ENCODE measurements around the gene ZMIZ2. TPM values are rescaled to one million over a fixed set of nuclear protein-coding genes. Genes with fewer than 3 reads are reported as not detected.

The ZMIZ2 gene
- total RNA-seq, 1 donor from 2014 or later = 76.8 TPM

DNA sequence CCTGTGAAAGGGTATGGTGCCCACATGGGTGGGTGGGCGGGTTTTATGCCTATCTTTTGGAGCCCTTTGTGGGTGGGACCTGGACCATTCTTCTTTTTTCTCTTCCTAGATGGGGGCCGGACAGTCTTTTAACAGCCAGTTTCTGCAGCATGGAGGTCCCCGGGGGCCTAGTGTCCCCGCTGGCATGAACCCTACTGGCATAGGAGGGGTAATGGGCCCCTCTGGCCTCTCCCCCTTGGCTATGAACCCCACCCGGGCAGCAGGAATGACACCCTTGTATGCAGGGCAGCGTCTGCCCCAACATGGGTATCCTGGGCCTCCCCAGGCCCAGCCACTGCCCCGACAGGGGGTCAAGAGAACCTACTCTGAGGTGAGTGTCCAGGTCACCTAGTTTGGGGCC lies 9.1 kb downstream of the ZMIZ2 start:
- Mint-ChIP-seq H3K36me3 (ENCODE audit: low read depth, unreplicated experiment) (peaks cover 8% of the 10 kb centered on the region), H3K27ac (ENCODE audit: unreplicated experiment) (no peak overlapping the region), H3K4me3 (ENCODE audit: unreplicated experiment) (no peak overlapping the region), H3K9me3 (ENCODE audit: unreplicated experiment) (no peaks in the 10 kb centered on the region), H3K27me3 (ENCODE audit: low read depth, unreplicated experiment) (no peaks in the 10 kb centered on the region), H3K4me1 (ENCODE audit: low read depth, unreplicated experiment) (peaks cover 1% of the 10 kb centered on the region)
- Histone ChIP-seq H3K4me1 (ENCODE audit: insufficient read depth, low read length) (no peaks in the 10 kb centered on the region), H3K27ac (ENCODE audit: low read depth, low read length) (no peak overlapping the region), H3K4me2 (ENCODE audit: low read length) (no peak overlapping the region), H3K79me2 (ENCODE audit: insufficient read depth, low read length) (peaks cover 35% of the 10 kb centered on the region), H3K9me3 (ENCODE audit: insufficient read depth, low read depth, low read length) (no peaks in the 10 kb centered on the region), H2AFZ (ENCODE audit: low read depth, low read length) (no peak overlapping the region), H3K4me3 (ENCODE audit: insufficient read depth, low read depth, low read length) (no peak overlapping the region), H3K36me3 (ENCODE audit: insufficient read depth, low read length) (peaks cover 9% of the 10 kb centered on the region), H4K20me1 (ENCODE audit: insufficient read depth, low read length) (peaks cover 46% of the 10 kb centered on the region), H3K27me3 (ENCODE audit: insufficient read depth, low read length) (no peaks in the 10 kb centered on the region), H3K9ac (ENCODE audit: low read length) (no peak overlapping the region)
- no peak for FAIRE-seq
- no peak for DNase-seq (ENCODE audit: low read depth)
- TF ChIP-seq, protein P1, sequence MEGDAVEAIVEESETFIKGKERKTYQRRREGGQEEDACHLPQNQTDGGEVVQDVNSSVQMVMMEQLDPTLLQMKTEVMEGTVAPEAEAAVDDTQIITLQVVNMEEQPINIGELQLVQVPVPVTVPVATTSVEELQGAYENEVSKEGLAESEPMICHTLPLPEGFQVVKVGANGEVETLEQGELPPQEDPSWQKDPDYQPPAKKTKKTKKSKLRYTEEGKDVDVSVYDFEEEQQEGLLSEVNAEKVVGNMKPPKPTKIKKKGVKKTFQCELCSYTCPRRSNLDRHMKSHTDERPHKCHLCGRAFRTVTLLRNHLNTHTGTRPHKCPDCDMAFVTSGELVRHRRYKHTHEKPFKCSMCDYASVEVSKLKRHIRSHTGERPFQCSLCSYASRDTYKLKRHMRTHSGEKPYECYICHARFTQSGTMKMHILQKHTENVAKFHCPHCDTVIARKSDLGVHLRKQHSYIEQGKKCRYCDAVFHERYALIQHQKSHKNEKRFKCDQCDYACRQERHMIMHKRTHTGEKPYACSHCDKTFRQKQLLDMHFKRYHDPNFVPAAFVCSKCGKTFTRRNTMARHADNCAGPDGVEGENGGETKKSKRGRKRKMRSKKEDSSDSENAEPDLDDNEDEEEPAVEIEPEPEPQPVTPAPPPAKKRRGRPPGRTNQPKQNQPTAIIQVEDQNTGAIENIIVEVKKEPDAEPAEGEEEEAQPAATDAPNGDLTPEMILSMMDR (IDR thresholded peaks at IDR 0.05; ENCODE audit: insufficient read depth, low read depth, low read length) = no peak
- TF ChIP-seq EZH2 (IDR thresholded peaks at IDR 0.05; ENCODE audit: insufficient read depth, low read length) = no peak

- H4K20me1 ChIP-seq (ENCODE audit: insufficient read depth, low read length) = peaks cover 32% of the 10 kb centered on the region
- Mint-ChIP-seq H3K9me3 (ENCODE audit: unreplicated experiment) (no peaks in the 10 kb centered on the region), H3K4me1 (ENCODE audit: low read depth, unreplicated experiment) (peaks cover 1% of the 10 kb centered on the region), H3K27me3 (ENCODE audit: low read depth, unreplicated experiment) (no peaks in the 10 kb centered on the region), H3K36me3 (ENCODE audit: low read depth, unreplicated experiment) (peaks cover 12% of the 10 kb centered on the region), H3K27ac (ENCODE audit: unreplicated experiment) (no peak overlapping the region), H3K4me3 (ENCODE audit: unreplicated experiment) (no peak overlapping the region)
- no peaks in the 10 kb centered on the region for H3K4me1 ChIP-seq (ENCODE audit: insufficient read depth, low read length)
- H2AFZ ChIP-seq (ENCODE audit: low read depth, low read length) = no peak overlapping the region
- H3K9me3 ChIP-seq (ENCODE audit: insufficient read depth, low read depth, low read length) = no peaks in the 10 kb centered on the region
- TF ChIP-seq EZH2 (IDR thresholded peaks at IDR 0.05; ENCODE audit: insufficient read depth, low read length) = no peak
- TF ChIP-seq, protein P1 (IDR thresholded peaks at IDR 0.05; ENCODE audit: insufficient read depth, low read depth, low read length) = no peak
- no peak overlapping the region for H3K27ac ChIP-seq (ENCODE audit: low read depth, low read length)
- H3K79me2 ChIP-seq (ENCODE audit: insufficient read depth, low read length) = peaks cover 20% of the 10 kb centered on the region
- no peaks in the 10 kb centered on the region for H3K27me3 ChIP-seq (ENCODE audit: insufficient read depth, low read length)
- peaks cover 12% of the 10 kb centered on the region for H3K36me3 ChIP-seq (ENCODE audit: insufficient read depth, low read length)
- H3K4me3 ChIP-seq (ENCODE audit: insufficient read depth, low read depth, low read length) = no peak overlapping the region
- H3K4me2 ChIP-seq (ENCODE audit: low read length) = no peak overlapping the region
- DNase-seq (ENCODE audit: low read depth) (no peak), FAIRE-seq (no peak)
- H3K9ac ChIP-seq (ENCODE audit: low read length) = no peak overlapping the region
Observed at GRCh38 chr7:44759246-44759645, 10.6 kb downstream of the ZMIZ2 start.

DNA sequence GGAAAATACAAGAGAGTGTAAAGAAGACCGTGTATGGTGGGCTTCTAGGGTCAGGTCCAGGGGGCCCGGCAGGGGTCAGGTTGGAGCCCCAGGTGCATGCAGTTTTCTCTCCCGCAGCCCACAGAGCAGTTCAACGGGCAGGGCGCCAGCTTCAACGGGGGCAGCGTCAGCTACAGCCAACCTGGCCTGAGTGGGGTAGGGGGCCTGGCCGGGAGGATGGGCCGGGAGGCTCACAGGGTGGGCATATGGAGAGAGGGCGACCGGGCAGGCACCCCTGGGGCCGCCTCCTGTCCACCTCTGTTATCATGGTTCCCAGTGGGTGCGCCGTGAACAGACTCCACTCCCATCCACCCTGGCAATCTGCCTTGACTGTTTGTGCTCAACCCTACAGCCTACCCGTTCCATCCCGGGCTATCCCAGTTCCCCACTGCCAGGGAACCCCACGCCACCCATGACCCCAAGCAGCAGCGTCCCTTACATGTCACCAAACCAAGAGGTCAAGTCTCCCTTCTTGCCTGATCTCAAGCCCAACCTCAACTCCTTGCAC lies 11.5 kb downstream of the ZMIZ2 start:
- no peak overlapping the region for H3K4me3 ChIP-seq (ENCODE audit: insufficient read depth, low read depth, low read length)
- H3K27ac Mint-ChIP-seq (ENCODE audit: unreplicated experiment) = no peak overlapping the region
- TF ChIP-seq, protein P1 (IDR thresholded peaks at IDR 0.05; ENCODE audit: insufficient read depth, low read depth, low read length) = no peak
- TF ChIP-seq EZH2 (IDR thresholded peaks at IDR 0.05; ENCODE audit: insufficient read depth, low read length) = no peak
- H3K27me3 Mint-ChIP-seq (ENCODE audit: low read depth, unreplicated experiment) = no peaks in the 10 kb centered on the region
- no peak overlapping the region for H3K4me2 ChIP-seq (ENCODE audit: low read length)
- DNase-seq (ENCODE audit: low read depth) (no peak), FAIRE-seq (no peak)
- H3K9me3 ChIP-seq (ENCODE audit: insufficient read depth, low read depth, low read length) = no peaks in the 10 kb centered on the region
- peaks cover 12% of the 10 kb centered on the region for H3K36me3 Mint-ChIP-seq (ENCODE audit: low read depth, unreplicated experiment)
- peaks cover 30% of the 10 kb centered on the region for H4K20me1 ChIP-seq (ENCODE audit: insufficient read depth, low read length)
- no peak overlapping the region for H2AFZ ChIP-seq (ENCODE audit: low read depth, low read length)
- no peak overlapping the region for H3K4me3 Mint-ChIP-seq (ENCODE audit: unreplicated experiment)
- no peak overlapping the region for H3K9ac ChIP-seq (ENCODE audit: low read length)
- H3K27ac ChIP-seq (ENCODE audit: low read depth, low read length) = no peak overlapping the region
- no peaks in the 10 kb centered on the region for H3K9me3 Mint-ChIP-seq (ENCODE audit: unreplicated experiment)
- peaks cover 15% of the 10 kb centered on the region for H3K36me3 ChIP-seq (ENCODE audit: insufficient read depth, low read length)
- H3K4me1 ChIP-seq (ENCODE audit: insufficient read depth, low read length) = no peaks in the 10 kb centered on the region
- H3K4me1 Mint-ChIP-seq (ENCODE audit: low read depth, unreplicated experiment) = no peaks in the 10 kb centered on the region
- H3K27me3 ChIP-seq (ENCODE audit: insufficient read depth, low read length) = no peaks in the 10 kb centered on the region
- peaks cover 11% of the 10 kb centered on the region for H3K79me2 ChIP-seq (ENCODE audit: insufficient read depth, low read length)
